ENCODE data around the gene KHDRBS2.

The KHDRBS2 gene

GRCh38 chr6:62037445-62037844 lies 248.6 kb downstream of the KHDRBS2 start:
- Histone ChIP-seq H3K27me3 (ENCODE audit: low read length) (no peaks in the 10 kb centered on the region), H3K4me3 (ENCODE audit: insufficient read depth, low read length, poor library complexity, severe bottlenecking) (no peak overlapping the region), H3K9me3 (ENCODE audit: insufficient read depth, low read length) (no peaks in the 10 kb centered on the region), H3K9ac (ENCODE audit: low read length) (no peak overlapping the region), H3K27ac (ENCODE audit: low read depth, low read length) (no peak overlapping the region), H2AFZ (ENCODE audit: low read depth, low read length, severe bottlenecking) (no peak overlapping the region), H3K9me2 (replicated peaks; ENCODE audit: insufficient read depth, low read length) (no peaks in the 10 kb centered on the region), H3K4me2 (ENCODE audit: low read depth, low read length, poor library complexity, severe bottlenecking) (no peak overlapping the region), H3K36me3 (ENCODE audit: low read length) (no peaks in the 10 kb centered on the region), H4K20me1 (ENCODE audit: low read depth, low read length) (no peaks in the 10 kb centered on the region), H3F3A (ENCODE audit: insufficient read depth) (no peaks in the 10 kb centered on the region), H3K79me2 (ENCODE audit: insufficient read depth, low read length) (no peaks in the 10 kb centered on the region)
- TF ChIP-seq EZH2phosphoT487 (conservative IDR thresholded peaks at IDR 0.05; ENCODE audit: low read length) = no peak
- TF ChIP-seq, protein P1, sequence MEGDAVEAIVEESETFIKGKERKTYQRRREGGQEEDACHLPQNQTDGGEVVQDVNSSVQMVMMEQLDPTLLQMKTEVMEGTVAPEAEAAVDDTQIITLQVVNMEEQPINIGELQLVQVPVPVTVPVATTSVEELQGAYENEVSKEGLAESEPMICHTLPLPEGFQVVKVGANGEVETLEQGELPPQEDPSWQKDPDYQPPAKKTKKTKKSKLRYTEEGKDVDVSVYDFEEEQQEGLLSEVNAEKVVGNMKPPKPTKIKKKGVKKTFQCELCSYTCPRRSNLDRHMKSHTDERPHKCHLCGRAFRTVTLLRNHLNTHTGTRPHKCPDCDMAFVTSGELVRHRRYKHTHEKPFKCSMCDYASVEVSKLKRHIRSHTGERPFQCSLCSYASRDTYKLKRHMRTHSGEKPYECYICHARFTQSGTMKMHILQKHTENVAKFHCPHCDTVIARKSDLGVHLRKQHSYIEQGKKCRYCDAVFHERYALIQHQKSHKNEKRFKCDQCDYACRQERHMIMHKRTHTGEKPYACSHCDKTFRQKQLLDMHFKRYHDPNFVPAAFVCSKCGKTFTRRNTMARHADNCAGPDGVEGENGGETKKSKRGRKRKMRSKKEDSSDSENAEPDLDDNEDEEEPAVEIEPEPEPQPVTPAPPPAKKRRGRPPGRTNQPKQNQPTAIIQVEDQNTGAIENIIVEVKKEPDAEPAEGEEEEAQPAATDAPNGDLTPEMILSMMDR (IDR thresholded peaks at IDR 0.05; ENCODE audit: insufficient read depth, low read length, poor library complexity, severe bottlenecking) = no peak

DNA sequence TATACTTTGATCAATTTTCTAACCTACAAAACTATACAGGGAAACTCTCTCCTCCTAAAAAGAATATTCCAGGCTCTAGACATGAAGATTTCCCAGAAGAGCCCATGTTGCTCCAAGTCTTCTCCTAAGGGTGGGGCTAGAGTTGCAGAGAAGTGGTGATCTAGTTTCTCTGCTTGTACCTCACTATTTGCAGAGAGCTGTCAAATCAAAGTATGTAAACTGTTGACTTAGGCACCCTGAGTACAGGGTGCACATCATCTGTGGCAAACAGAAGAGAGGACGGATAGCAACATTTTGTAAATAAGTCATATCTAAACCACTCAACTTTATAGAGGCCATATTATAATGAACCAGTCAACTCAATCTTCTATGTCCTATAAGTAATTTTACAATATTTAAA lies 250.1 kb downstream of the KHDRBS2 start:
- Histone ChIP-seq H3K9me3 (ENCODE audit: insufficient read depth, low read length) (no peaks in the 10 kb centered on the region), H3K9ac (ENCODE audit: low read length) (no peak overlapping the region), H2AFZ (ENCODE audit: low read depth, low read length, severe bottlenecking) (no peak overlapping the region), H3K27me3 (ENCODE audit: low read length) (no peaks in the 10 kb centered on the region), H4K20me1 (ENCODE audit: low read depth, low read length) (no peaks in the 10 kb centered on the region), H3K9me2 (replicated peaks; ENCODE audit: insufficient read depth, low read length) (no peaks in the 10 kb centered on the region), H3K36me3 (ENCODE audit: low read length) (no peaks in the 10 kb centered on the region), H3F3A (ENCODE audit: insufficient read depth) (no peaks in the 10 kb centered on the region), H3K4me3 (ENCODE audit: insufficient read depth, low read length, poor library complexity, severe bottlenecking) (no peak overlapping the region), H3K4me2 (ENCODE audit: low read depth, low read length, poor library complexity, severe bottlenecking) (no peak overlapping the region), H3K27ac (ENCODE audit: low read depth, low read length) (no peak overlapping the region), H3K79me2 (ENCODE audit: insufficient read depth, low read length) (no peaks in the 10 kb centered on the region)
- TF ChIP-seq EZH2phosphoT487 (conservative IDR thresholded peaks at IDR 0.05; ENCODE audit: low read length) = no peak
- TF ChIP-seq, protein P1 (IDR thresholded peaks at IDR 0.05; ENCODE audit: insufficient read depth, low read length, poor library complexity, severe bottlenecking) = no peak

DNA sequence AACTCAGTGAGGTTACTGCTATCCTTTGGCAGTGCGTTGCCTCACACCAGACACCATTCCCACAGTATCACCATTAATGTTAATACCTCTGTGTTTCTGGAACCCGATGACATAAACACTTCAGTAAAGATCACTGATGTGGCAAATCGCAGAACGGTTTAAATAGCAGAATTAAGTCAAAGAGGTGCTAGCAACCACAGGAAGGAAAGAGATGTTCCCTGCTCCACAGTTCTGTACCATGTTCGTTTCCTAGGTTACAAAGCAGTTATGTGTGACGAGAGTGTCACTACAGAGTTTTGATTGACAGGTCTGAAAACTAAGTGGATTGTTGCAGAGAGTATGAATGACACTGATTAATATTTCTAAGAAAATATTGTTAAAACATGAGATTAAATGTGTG lies 272.3 kb downstream of the KHDRBS2 start:
- H3K4me3 ChIP-seq (ENCODE audit: insufficient read depth, low read length, poor library complexity, severe bottlenecking) = no peak overlapping the region
- H3F3A ChIP-seq (ENCODE audit: insufficient read depth) = no peaks in the 10 kb centered on the region
- no peaks in the 10 kb centered on the region for H4K20me1 ChIP-seq (ENCODE audit: low read depth, low read length)
- no peak overlapping the region for H2AFZ ChIP-seq (ENCODE audit: low read depth, low read length, severe bottlenecking)
- no peak overlapping the region for H3K9ac ChIP-seq (ENCODE audit: low read length)
- H3K27me3 ChIP-seq (ENCODE audit: low read length) = no peaks in the 10 kb centered on the region
- no peaks in the 10 kb centered on the region for H3K9me3 ChIP-seq (ENCODE audit: insufficient read depth, low read length)
- H3K79me2 ChIP-seq (ENCODE audit: insufficient read depth, low read length) = no peaks in the 10 kb centered on the region
- TF ChIP-seq EZH2phosphoT487 (conservative IDR thresholded peaks at IDR 0.05; ENCODE audit: low read length) = no peak
- TF ChIP-seq, protein P1 (IDR thresholded peaks at IDR 0.05; ENCODE audit: insufficient read depth, low read length, poor library complexity, severe bottlenecking) = no peak
- H3K4me2 ChIP-seq (ENCODE audit: low read depth, low read length, poor library complexity, severe bottlenecking) = no peak overlapping the region
- no peaks in the 10 kb centered on the region for H3K9me2 ChIP-seq (replicated peaks; ENCODE audit: insufficient read depth, low read length)
- no peaks in the 10 kb centered on the region for H3K36me3 ChIP-seq (ENCODE audit: low read length)
- H3K27ac ChIP-seq (ENCODE audit: low read depth, low read length) = no peak overlapping the region
